ENCODE data around the gene EIF2B4. TPM values are rescaled to one million over a fixed set of nuclear protein-coding genes. Genes with fewer than 3 reads are reported as not detected.

Gene EIF2B4
- total and polyA plus RNA-seq, 9 of the 15 experiments (the other 6 are each of a cell fraction or from before 2014, with no cell fraction given): 29.7 to 80.3 (median 58.9) TPM

- TF ChIP-seq MNT (conservative IDR thresholded peaks at IDR 0.05): peak in 1 of 2 experiments; percentile 34; a peak in 1 of 4 replicates
- peak; percentile 56; the same call in 1 of the 2 replicates for TF ChIP-seq ZNF766 (CRISPR knock-in tag; conservative IDR thresholded peaks at IDR 0.05)
- 0 out of 2 replicates have a peak, but pooled peaks have one; percentile 72 for TF ChIP-seq NBN (IDR thresholded peaks at IDR 0.05; ENCODE audit: low read depth)
- no peak for TF ChIP-seq SUPT5H (IDR thresholded peaks at IDR 0.05)
- no peak for TF ChIP-seq TEAD4 (IDR thresholded peaks at IDR 0.05; ENCODE audit: low read length)
- no peak for TF ChIP-seq TEAD4 (CRISPR knock-in tag; IDR thresholded peaks at IDR 0.05; ENCODE audit: borderline replicate concordance)
- peak; percentile 95 for TF ChIP-seq NFE2 (IDR thresholded peaks at IDR 0.05; ENCODE audit: low read depth)
- TF ChIP-seq, protein P1, sequence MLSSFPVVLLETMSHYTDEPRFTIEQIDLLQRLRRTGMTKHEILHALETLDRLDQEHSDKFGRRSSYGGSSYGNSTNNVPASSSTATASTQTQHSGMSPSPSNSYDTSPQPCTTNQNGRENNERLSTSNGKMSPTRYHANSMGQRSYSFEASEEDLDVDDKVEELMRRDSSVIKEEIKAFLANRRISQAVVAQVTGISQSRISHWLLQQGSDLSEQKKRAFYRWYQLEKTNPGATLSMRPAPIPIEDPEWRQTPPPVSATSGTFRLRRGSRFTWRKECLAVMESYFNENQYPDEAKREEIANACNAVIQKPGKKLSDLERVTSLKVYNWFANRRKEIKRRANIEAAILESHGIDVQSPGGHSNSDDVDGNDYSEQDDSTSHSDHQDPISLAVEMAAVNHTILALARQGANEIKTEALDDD (IDR thresholded peaks at IDR 0.05): peak; percentile 96
- TF ChIP-seq, protein P2, sequence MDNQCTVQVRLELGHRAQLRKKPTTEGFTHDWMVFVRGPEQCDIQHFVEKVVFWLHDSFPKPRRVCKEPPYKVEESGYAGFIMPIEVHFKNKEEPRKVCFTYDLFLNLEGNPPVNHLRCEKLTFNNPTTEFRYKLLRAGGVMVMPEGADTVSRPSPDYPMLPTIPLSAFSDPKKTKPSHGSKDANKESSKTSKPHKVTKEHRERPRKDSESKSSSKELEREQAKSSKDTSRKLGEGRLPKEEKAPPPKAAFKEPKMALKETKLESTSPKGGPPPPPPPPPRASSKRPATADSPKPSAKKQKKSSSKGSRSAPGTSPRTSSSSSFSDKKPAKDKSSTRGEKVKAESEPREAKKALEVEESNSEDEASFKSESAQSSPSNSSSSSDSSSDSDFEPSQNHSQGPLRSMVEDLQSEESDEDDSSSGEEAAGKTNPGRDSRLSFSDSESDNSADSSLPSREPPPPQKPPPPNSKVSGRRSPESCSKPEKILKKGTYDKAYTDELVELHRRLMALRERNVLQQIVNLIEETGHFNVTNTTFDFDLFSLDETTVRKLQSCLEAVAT (IDR thresholded peaks at IDR 0.05): peak in 1 of 2 experiments; percentile 58; a peak in 1 of 4 replicates
- TF ChIP-seq, protein P3, sequence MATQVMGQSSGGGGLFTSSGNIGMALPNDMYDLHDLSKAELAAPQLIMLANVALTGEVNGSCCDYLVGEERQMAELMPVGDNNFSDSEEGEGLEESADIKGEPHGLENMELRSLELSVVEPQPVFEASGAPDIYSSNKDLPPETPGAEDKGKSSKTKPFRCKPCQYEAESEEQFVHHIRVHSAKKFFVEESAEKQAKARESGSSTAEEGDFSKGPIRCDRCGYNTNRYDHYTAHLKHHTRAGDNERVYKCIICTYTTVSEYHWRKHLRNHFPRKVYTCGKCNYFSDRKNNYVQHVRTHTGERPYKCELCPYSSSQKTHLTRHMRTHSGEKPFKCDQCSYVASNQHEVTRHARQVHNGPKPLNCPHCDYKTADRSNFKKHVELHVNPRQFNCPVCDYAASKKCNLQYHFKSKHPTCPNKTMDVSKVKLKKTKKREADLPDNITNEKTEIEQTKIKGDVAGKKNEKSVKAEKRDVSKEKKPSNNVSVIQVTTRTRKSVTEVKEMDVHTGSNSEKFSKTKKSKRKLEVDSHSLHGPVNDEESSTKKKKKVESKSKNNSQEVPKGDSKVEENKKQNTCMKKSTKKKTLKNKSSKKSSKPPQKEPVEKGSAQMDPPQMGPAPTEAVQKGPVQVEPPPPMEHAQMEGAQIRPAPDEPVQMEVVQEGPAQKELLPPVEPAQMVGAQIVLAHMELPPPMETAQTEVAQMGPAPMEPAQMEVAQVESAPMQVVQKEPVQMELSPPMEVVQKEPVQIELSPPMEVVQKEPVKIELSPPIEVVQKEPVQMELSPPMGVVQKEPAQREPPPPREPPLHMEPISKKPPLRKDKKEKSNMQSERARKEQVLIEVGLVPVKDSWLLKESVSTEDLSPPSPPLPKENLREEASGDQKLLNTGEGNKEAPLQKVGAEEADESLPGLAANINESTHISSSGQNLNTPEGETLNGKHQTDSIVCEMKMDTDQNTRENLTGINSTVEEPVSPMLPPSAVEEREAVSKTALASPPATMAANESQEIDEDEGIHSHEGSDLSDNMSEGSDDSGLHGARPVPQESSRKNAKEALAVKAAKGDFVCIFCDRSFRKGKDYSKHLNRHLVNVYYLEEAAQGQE (IDR thresholded peaks at IDR 0.05; ENCODE audit: borderline replicate concordance): 0 out of 2 replicates have a peak, but pooled peaks have one; percentile 8
- TF ChIP-seq, protein P3 (CRISPR knock-in tag; IDR thresholded peaks at IDR 0.05; ENCODE audit: low read depth): no peak
- peak; percentile 83; the same call in 1 of the 2 replicates for TF ChIP-seq SMARCE1 (IDR thresholded peaks at IDR 0.05)
- no peak for TF ChIP-seq CBX5 (IDR thresholded peaks at IDR 0.05; ENCODE audit: borderline replicate concordance, low read depth)
- TF ChIP-seq ZNF316 (IDR thresholded peaks at IDR 0.05): peak; percentile 67
- peak; percentile 74 for TF ChIP-seq MAFF (IDR thresholded peaks at IDR 0.05; ENCODE audit: low read length)
- TF ChIP-seq RCOR1 (IDR thresholded peaks at IDR 0.05; ENCODE audit: borderline replicate concordance in 1 of 2, low read depth in 2 of 2, low read length in 2 of 2): 0 out of 4 replicates have a peak, but pooled peaks of 1 of the 2 experiments have one; percentile 4
These were observed 16.2 kb downstream of the EIF2B4 start (continued) for GRCh38 chr2:27353762-27354596.

Data from K562 (cell line).